Kidney glomerular epithelial cell (primary cell): ENCODE measurements around the gene HDGFL2.

ENCODE experiments used
- DNase-seq: peaks from one replicate; lab custom pipeline; 2025; lab: John Stamatoyannopoulos, UW

Gene HDGFL2

GRCh38 chr19:4499855-4500254 lies 27.8 kb downstream of the HDGFL2 start:
- DNase-seq: no peak

GRCh38 chr19:4500841-4501591 lies 28.9 kb downstream of the HDGFL2 start:
- no peak for DNase-seq

- DNase-seq: no peak
Observed at GRCh38 chr19:4501691-4502090, 29.6 kb downstream of the HDGFL2 start.

GRCh38 chr19:4502282-4503131 lies 30.4 kb downstream of the HDGFL2 start:
- DNase-seq: no peak

GRCh38 chr19:4503132-4503824 lies 31.2 kb downstream of the HDGFL2 start:
- DNase-seq: no peak

GRCh38 chr19:4503825-4504170 lies 31.7 kb downstream of the HDGFL2 start:
- DNase-seq: no peak

- no peak for DNase-seq
Observed at GRCh38 chr19:4504297-4504701, 32.2 kb downstream of the HDGFL2 start.

GRCh38 chr19:4504891-4505569 lies 32.9 kb downstream of the HDGFL2 start:
- no peak for DNase-seq

GRCh38 chr19:4505570-4506448 lies 33.7 kb downstream of the HDGFL2 start:
- DNase-seq: no peak

GRCh38 chr19:4506449-4507149 lies 34.5 kb downstream of the HDGFL2 start:
- DNase-seq: no peak

GRCh38 chr19:4507150-4507452 lies 35.0 kb downstream of the HDGFL2 start:
- DNase-seq: no peak

GRCh38 chr19:4507804-4508203 lies 35.7 kb downstream of the HDGFL2 start:
- no peak for DNase-seq

- DNase-seq: no peak
Observed at GRCh38 chr19:4508698-4509097, 36.6 kb downstream of the HDGFL2 start.

GRCh38 chr19:4510435-4511255 lies 38.5 kb downstream of the HDGFL2 start:
- no peak for DNase-seq

- no peak for DNase-seq
Observed at GRCh38 chr19:4511300-4512054, 39.4 kb downstream of the HDGFL2 start.

GRCh38 chr19:4512070-4512469 lies 40.0 kb downstream of the HDGFL2 start:
- no peak for DNase-seq

- DNase-seq: no peak
Observed at GRCh38 chr19:4513248-4513647, 41.2 kb downstream of the HDGFL2 start.

- DNase-seq: no peak
Observed at GRCh38 chr19:4515732-4516131, 43.6 kb downstream of the HDGFL2 start.
